Measurements from ENCODE around the gene GBX2.
"Not testable (repeated sequence)": the region's sequence is repeated elsewhere in the genome, so short reads cannot be mapped to it uniquely, and the experiment has no call there.

Gene GBX2

DNA sequence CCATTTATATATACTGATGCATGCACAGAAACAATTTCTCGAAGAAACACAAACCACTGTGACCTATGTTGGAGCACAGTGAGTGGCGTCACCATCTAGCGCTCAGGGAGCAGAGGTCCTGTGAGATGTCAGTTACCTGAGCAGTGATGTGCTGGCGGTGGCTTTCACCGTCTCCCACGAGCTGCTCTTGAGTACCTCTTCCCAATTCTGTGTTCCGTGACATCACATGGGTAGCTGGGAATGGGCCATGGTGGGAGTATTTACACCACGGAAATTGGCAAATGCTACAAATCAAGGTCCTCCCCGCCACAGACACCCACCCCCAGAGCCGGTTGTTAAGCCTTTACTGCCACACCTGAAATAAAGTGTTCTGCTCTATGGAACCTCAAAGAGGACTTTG is 24.4 kb downstream of the GBX2 start:
- DNase-seq (ENCODE audit: low read depth in 1 of 2, low spot score in 1 of 2) = no peak
- TF ChIP-seq SPI1 (IDR thresholded peaks at IDR 0.05; ENCODE audit: borderline replicate concordance, low read depth) = no peak
- TF ChIP-seq, protein P1, sequence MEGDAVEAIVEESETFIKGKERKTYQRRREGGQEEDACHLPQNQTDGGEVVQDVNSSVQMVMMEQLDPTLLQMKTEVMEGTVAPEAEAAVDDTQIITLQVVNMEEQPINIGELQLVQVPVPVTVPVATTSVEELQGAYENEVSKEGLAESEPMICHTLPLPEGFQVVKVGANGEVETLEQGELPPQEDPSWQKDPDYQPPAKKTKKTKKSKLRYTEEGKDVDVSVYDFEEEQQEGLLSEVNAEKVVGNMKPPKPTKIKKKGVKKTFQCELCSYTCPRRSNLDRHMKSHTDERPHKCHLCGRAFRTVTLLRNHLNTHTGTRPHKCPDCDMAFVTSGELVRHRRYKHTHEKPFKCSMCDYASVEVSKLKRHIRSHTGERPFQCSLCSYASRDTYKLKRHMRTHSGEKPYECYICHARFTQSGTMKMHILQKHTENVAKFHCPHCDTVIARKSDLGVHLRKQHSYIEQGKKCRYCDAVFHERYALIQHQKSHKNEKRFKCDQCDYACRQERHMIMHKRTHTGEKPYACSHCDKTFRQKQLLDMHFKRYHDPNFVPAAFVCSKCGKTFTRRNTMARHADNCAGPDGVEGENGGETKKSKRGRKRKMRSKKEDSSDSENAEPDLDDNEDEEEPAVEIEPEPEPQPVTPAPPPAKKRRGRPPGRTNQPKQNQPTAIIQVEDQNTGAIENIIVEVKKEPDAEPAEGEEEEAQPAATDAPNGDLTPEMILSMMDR (IDR thresholded peaks at IDR 0.05; ENCODE audit: insufficient read depth, low read length) = no peak
- TF ChIP-seq, protein P2, sequence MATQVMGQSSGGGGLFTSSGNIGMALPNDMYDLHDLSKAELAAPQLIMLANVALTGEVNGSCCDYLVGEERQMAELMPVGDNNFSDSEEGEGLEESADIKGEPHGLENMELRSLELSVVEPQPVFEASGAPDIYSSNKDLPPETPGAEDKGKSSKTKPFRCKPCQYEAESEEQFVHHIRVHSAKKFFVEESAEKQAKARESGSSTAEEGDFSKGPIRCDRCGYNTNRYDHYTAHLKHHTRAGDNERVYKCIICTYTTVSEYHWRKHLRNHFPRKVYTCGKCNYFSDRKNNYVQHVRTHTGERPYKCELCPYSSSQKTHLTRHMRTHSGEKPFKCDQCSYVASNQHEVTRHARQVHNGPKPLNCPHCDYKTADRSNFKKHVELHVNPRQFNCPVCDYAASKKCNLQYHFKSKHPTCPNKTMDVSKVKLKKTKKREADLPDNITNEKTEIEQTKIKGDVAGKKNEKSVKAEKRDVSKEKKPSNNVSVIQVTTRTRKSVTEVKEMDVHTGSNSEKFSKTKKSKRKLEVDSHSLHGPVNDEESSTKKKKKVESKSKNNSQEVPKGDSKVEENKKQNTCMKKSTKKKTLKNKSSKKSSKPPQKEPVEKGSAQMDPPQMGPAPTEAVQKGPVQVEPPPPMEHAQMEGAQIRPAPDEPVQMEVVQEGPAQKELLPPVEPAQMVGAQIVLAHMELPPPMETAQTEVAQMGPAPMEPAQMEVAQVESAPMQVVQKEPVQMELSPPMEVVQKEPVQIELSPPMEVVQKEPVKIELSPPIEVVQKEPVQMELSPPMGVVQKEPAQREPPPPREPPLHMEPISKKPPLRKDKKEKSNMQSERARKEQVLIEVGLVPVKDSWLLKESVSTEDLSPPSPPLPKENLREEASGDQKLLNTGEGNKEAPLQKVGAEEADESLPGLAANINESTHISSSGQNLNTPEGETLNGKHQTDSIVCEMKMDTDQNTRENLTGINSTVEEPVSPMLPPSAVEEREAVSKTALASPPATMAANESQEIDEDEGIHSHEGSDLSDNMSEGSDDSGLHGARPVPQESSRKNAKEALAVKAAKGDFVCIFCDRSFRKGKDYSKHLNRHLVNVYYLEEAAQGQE (IDR thresholded peaks at IDR 0.05; ENCODE audit: insufficient replicate concordance, low read depth) = no peak
- no peak for TF ChIP-seq POLR2AphosphoS5 (IDR thresholded peaks at IDR 0.05; ENCODE audit: low read depth)
- no peak for TF ChIP-seq GABPA (IDR thresholded peaks at IDR 0.05; ENCODE audit: low read depth)
- Histone ChIP-seq H3K27me3 (ENCODE audit: insufficient read depth, poor library complexity, severe bottlenecking) (no peaks in the 10 kb centered on the region), H3K4me3 (replicated peaks; ENCODE audit: insufficient read depth, low read length) (no peak overlapping the region), H3K27ac (replicated peaks) (no peak overlapping the region)

DNA sequence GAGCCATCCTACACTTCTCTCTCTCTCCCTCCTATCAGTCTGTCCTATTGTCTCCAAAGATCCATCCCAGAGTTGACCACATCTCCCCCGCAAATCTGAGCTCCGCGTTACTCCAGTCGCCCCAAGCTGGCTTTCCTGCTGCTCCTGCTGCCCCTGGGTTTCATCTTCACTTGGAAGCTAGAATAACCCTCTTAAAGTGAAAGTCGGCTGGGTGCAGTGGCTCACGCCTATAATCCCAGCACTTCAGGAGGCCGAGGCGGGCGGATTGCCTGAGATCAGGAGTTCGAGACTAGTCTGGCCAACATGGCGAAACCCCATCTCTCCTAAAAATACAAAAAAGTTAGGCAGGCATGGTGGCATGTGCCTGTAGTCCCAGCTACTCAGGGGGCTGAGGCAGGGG is 26.6 kb downstream of the GBX2 start:
- H3K27me3 ChIP-seq (ENCODE audit: insufficient read depth, poor library complexity, severe bottlenecking); H3K4me3 ChIP-seq (replicated peaks; ENCODE audit: insufficient read depth, low read length); DNase-seq (ENCODE audit: low read depth in 1 of 2, low spot score in 1 of 2): not testable (repeated sequence)

DNA sequence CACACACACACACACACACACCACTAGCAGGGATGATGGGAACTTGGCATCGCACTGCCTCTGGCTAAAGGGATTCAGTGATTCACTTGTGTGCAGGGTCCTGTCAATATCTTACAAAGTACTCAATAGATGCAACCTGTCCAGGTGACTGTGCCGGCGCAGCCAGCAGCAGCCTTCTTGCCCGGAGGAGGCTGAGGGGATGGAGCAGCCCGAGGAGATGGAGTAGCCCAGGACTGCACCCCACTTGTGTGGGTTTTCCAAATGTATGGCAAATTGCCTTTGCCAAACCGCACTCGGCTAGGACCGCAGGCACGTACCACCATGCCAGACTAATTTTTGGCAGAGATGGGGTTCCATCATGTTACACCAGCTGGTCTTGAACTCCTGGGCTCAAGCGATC is 31.1 kb downstream of the GBX2 start:
- no peak overlapping the region for H3K27ac ChIP-seq (replicated peaks)
- H3K27me3 ChIP-seq (ENCODE audit: insufficient read depth, poor library complexity, severe bottlenecking) = no peaks in the 10 kb centered on the region
- no peak for DNase-seq (ENCODE audit: low read depth in 1 of 2, low spot score in 1 of 2)
- TF ChIP-seq GABPA (IDR thresholded peaks at IDR 0.05; ENCODE audit: low read depth) = no peak
- TF ChIP-seq, protein P2 (IDR thresholded peaks at IDR 0.05; ENCODE audit: insufficient replicate concordance, low read depth) = no peak
- no peak for TF ChIP-seq SPI1 (IDR thresholded peaks at IDR 0.05; ENCODE audit: borderline replicate concordance, low read depth)
- TF ChIP-seq POLR2AphosphoS5 (IDR thresholded peaks at IDR 0.05; ENCODE audit: low read depth) = no peak
- TF ChIP-seq, protein P1 (IDR thresholded peaks at IDR 0.05; ENCODE audit: insufficient read depth, low read length) = no peak
- H3K4me3 ChIP-seq (replicated peaks; ENCODE audit: insufficient read depth, low read length) = no peak overlapping the region

More for the DNA sequence above, 26.6 kb downstream of the GBX2 start:
- not testable (repeated sequence) for H3K27ac ChIP-seq (replicated peaks)

DNA sequence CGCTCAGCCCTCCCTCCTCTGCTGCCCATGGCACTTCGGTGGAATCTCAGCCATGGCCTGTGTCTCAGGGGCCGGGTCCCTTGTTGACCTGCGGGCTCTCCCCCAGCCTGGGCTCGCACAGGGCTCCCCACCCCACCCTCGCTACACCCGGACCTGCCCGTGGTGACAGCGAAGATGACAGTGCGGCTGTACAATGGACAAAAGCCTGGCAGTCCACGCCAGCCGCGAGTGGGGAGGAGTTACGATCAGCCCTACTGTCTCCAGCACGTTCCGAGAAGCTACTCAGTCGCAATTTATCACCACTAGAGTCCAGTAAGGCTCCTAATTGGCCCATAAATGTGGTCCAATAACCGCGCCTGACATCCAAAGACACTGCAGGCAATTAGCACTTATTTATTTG is 31.6 kb downstream of the GBX2 start:
- Histone ChIP-seq H3K27ac (replicated peaks) (no peak overlapping the region), H3K4me3 (replicated peaks; ENCODE audit: insufficient read depth, low read length) (no peak overlapping the region), H3K27me3 (ENCODE audit: insufficient read depth, poor library complexity, severe bottlenecking) (no peaks in the 10 kb centered on the region)
- DNase-seq (ENCODE audit: low read depth in 1 of 2, low spot score in 1 of 2) = no peak
- TF ChIP-seq POLR2AphosphoS5 (IDR thresholded peaks at IDR 0.05; ENCODE audit: low read depth) = no peak
- TF ChIP-seq SPI1 (IDR thresholded peaks at IDR 0.05; ENCODE audit: borderline replicate concordance, low read depth) = no peak
- no peak for TF ChIP-seq GABPA (IDR thresholded peaks at IDR 0.05; ENCODE audit: low read depth)
- TF ChIP-seq, protein P1 (IDR thresholded peaks at IDR 0.05; ENCODE audit: insufficient read depth, low read length) = no peak
- TF ChIP-seq, protein P2 (IDR thresholded peaks at IDR 0.05; ENCODE audit: insufficient replicate concordance, low read depth) = no peak
